ENCODE data around the gene LMO7. TPM values are rescaled to one million over a fixed set of nuclear protein-coding genes. Genes with fewer than 3 reads are reported as not detected.

Gene LMO7
- total RNA-seq, 1 experiment from 2014 or later = 18.5 TPM

DNA sequence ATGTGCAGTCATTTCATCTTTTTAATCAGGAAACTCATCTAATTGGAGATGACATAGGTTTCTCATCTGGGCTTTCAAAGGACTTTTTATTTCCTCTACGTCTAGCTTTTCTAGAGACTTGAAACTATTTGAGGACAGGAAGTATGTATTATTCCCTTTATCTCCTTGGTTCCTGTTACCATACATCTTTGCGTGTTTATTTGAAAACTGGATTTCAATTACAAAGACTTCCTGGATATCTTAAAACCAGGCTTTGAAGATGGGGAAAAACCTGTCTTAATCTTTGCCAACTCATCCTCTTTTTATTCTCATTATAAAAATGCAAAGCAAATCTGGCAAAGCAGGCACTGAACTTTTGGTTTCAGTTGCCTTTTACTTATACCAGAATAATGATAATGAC lies 130.5 kb downstream of the LMO7 start:
- CTCF ChIA-PET = no interaction called here
- POLR2A ChIA-PET = no interaction called here
- H3K9me3 Mint-ChIP-seq = no peaks in the 10 kb centered on the region
- no peak overlapping the region for H3K4me3 Mint-ChIP-seq
- no peaks in the 10 kb centered on the region for H3K36me3 Mint-ChIP-seq
- DNase-seq (ENCODE audit: low spot score) = no peak
- peaks cover 16% of the 10 kb centered on the region for H3K4me1 Mint-ChIP-seq
- no peak for ATAC-seq
- H3K27ac Mint-ChIP-seq = no peak overlapping the region
- no peaks in the 10 kb centered on the region for H3K27me3 Mint-ChIP-seq (ENCODE audit: low read depth)
- TF ChIP-seq MYBL2 (CRISPR knock-in tag; IDR thresholded peaks at IDR 0.05) = no peak
- no peak for TF ChIP-seq PRRX2 (CRISPR knock-in tag; IDR thresholded peaks at IDR 0.05)
- TF ChIP-seq EMX1 (CRISPR knock-in tag; IDR thresholded peaks at IDR 0.05) = no peak
- TF ChIP-seq, protein P1, sequence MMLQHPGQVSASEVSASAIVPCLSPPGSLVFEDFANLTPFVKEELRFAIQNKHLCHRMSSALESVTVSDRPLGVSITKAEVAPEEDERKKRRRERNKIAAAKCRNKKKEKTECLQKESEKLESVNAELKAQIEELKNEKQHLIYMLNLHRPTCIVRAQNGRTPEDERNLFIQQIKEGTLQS (CRISPR knock-in tag; conservative IDR thresholded peaks at IDR 0.05) = no peak

- Mint-ChIP-seq H3K27me3 (ENCODE audit: low read depth) (no peaks in the 10 kb centered on the region), H3K36me3 (no peaks in the 10 kb centered on the region), H3K4me3 (no peak overlapping the region), H3K27ac (no peak overlapping the region), H3K9me3 (peaks cover 9% of the 10 kb centered on the region), H3K4me1 (peaks cover 16% of the 10 kb centered on the region)
- ATAC-seq (no peak), DNase-seq (ENCODE audit: low spot score) (no peak)
- CTCF ChIA-PET = interaction anchor here (1.4 kb wide), 1 partner anchor 73 kb away, joined by 3 read pairs; no protein-coding TSS in a partner anchor
- POLR2A ChIA-PET = no interaction called here
- TF ChIP-seq PRDM15 (CRISPR knock-in tag; IDR thresholded peaks at IDR 0.05) = no peak
- TF ChIP-seq, protein P2, sequence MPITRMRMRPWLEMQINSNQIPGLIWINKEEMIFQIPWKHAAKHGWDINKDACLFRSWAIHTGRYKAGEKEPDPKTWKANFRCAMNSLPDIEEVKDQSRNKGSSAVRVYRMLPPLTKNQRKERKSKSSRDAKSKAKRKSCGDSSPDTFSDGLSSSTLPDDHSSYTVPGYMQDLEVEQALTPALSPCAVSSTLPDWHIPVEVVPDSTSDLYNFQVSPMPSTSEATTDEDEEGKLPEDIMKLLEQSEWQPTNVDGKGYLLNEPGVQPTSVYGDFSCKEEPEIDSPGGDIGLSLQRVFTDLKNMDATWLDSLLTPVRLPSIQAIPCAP (CRISPR knock-in tag; IDR thresholded peaks at IDR 0.05) = no peak
- TF ChIP-seq ZNF512 (CRISPR knock-in tag; IDR thresholded peaks at IDR 0.05; ENCODE audit: borderline replicate concordance) = no peak
- TF ChIP-seq TCF7 (CRISPR knock-in tag; IDR thresholded peaks at IDR 0.05; ENCODE audit: low read depth) = no peak
- no peak for TF ChIP-seq ATF2 (CRISPR knock-in tag; IDR thresholded peaks at IDR 0.05; ENCODE audit: borderline replicate concordance, low read depth)
- TF ChIP-seq CREB1 (CRISPR knock-in tag; IDR thresholded peaks at IDR 0.05) = no peak
- TF ChIP-seq TEAD4 (CRISPR knock-in tag; IDR thresholded peaks at IDR 0.05) = no peak
- no peak for TF ChIP-seq ETV6 (CRISPR knock-in tag; IDR thresholded peaks at IDR 0.05)
- TF ChIP-seq, protein P3, sequence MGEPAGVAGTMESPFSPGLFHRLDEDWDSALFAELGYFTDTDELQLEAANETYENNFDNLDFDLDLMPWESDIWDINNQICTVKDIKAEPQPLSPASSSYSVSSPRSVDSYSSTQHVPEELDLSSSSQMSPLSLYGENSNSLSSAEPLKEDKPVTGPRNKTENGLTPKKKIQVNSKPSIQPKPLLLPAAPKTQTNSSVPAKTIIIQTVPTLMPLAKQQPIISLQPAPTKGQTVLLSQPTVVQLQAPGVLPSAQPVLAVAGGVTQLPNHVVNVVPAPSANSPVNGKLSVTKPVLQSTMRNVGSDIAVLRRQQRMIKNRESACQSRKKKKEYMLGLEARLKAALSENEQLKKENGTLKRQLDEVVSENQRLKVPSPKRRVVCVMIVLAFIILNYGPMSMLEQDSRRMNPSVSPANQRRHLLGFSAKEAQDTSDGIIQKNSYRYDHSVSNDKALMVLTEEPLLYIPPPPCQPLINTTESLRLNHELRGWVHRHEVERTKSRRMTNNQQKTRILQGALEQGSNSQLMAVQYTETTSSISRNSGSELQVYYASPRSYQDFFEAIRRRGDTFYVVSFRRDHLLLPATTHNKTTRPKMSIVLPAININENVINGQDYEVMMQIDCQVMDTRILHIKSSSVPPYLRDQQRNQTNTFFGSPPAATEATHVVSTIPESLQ (CRISPR knock-in tag; IDR thresholded peaks at IDR 0.05) = no peak
- TF ChIP-seq, protein P4, sequence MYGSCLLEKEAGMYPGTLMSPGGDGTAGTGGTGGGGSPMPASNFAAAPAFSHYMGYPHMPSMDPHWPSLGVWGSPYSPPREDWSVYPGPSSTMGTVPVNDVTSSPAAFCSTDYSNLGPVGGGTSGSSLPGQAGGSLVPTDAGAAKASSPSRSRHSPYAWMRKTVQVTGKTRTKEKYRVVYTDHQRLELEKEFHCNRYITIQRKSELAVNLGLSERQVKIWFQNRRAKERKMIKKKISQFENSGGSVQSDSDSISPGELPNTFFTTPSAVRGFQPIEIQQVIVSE (CRISPR knock-in tag; IDR thresholded peaks at IDR 0.05; ENCODE audit: borderline replicate concordance) = no peak
- TF ChIP-seq ZNF219 (CRISPR knock-in tag; IDR thresholded peaks at IDR 0.05; ENCODE audit: borderline replicate concordance) = no peak
- no peak for TF ChIP-seq AFF4 (CRISPR knock-in tag; IDR thresholded peaks at IDR 0.05; ENCODE audit: borderline replicate concordance)
- TF ChIP-seq, protein P5, sequence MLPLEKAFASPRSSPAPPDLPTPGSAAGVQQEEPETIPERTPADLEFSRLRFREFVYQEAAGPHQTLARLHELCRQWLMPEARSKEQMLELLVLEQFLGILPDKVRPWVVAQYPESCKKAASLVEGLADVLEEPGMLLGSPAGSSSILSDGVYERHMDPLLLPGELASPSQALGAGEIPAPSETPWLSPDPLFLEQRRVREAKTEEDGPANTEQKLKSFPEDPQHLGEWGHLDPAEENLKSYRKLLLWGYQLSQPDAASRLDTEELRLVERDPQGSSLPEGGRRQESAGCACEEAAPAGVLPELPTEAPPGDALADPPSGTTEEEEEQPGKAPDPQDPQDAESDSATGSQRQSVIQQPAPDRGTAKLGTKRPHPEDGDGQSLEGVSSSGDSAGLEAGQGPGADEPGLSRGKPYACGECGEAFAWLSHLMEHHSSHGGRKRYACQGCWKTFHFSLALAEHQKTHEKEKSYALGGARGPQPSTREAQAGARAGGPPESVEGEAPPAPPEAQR (CRISPR knock-in tag; IDR thresholded peaks at IDR 0.05) = no peak
These were observed 133.2 kb downstream of the LMO7 start for GRCh38 chr13:75769141-75769905.

Measured in WTC11 (cell line).